Pulmonary artery endothelial cell (primary cell): ENCODE measurements around the gene MED26. TPM values are rescaled to one million over a fixed set of nuclear protein-coding genes. Genes with fewer than 3 reads are reported as not detected.
A peak's percentile ranks its signal among the peaks of the same experiment; 100 is the strongest.

Experiments
- DNase-seq: peaks from one replicate; pipeline ENCODE4 v3.0.0-alpha.2; 2011; ENCODE audit warnings: low read depth, low spot score
- total RNA-seq: library from RNA; depleted of rRNA; stranded (reverse); fragments of >200 nt; gene quantifications from 2 replicates; pipeline ENCODE4 v1.2.3, GENCODE V29; 2014

The MED26 gene
- total RNA-seq, 1 donor from 2014 or later, result 4.4 TPM

- DNase-seq, result no peak
These were observed 36.9 kb downstream of the MED26 start for GRCh38 chr19:16590876-16591802.

GRCh38 chr19:16589917-16590316 lies 38.1 kb downstream of the MED26 start:
- DNase-seq, result no peak

DNA sequence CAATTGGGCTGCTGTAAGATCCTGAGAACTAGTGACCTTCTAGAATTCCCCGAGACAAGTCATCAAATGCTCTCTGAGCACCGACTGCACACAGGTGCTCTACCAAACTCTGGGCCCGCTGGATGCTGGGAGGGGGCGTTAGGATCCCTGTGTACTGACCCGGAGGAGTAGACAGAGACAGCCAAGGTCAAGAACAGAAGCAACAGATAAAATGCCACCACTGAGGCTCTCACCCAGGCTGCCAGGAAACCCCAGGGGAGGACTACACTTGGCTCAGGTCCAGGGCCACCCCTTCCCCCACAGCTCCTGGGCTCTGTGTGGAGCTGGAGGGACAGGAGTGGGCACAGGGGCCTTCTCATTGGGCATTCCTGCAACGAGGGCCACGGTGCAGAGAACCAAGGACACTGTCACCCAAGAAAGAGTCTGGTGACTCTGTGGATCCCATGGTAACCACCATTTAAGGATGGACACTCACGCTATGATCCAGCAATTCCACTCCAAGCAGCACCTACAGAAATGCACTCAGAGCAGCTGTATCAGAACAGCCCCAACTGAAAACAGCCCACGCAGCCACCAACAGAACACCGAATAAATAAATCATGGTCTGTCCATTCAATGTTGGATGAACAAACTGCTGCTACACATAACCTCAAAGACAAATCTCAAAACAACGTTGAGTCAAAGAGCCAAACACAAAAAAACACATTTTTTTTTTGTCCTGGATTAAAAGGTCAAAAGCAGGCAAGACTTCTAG lies 39.0 kb downstream of the MED26 start:
- DNase-seq, result no peak

GRCh38 chr19:16587833-16588823 lies 39.9 kb downstream of the MED26 start:
- peak; percentile 26 for DNase-seq

DNA sequence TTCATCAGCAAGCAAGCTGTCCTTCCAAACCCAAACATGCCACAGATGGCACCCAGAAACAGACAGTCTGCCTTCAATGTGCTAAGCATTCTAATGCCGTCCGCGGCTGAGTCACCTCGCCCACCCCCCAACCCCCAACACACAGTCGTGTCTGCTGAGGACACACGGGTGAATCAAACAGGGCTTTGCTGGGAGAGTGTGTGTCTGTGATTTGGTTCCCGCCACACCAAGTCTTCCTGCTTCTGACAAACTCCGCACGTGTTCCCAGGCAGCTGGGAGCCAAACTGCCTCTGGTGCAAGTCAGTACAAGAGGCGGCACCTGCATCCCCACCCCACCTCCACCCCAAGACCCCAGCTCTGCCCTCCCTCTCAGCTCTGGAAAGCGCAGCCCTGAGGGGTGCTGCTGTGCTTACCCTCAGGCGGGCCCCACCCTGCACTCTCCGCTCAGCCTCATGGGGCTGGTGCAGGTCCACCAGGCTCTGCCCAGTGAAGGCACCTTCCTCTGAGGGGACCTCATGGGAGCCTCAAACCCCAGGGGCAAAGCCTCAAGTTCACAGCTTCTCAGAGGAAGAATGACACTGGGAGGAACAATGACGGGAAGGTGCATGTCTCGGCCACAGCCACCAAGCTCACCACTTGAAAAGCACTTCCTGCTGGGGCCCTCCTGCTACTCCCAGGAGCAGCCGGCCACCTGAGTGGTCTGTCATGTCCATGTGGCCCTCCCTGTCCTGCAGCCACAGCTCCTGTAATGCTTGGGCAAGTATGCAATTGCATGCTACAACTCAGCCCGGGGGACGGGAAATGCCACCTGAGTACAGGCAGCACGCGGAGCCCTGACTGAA lies 40.8 kb downstream of the MED26 start:
- no peak for DNase-seq

GRCh38 chr19:16586477-16586871 lies 41.5 kb downstream of the MED26 start:
- no peak for DNase-seq

- no peak for DNase-seq
These were observed 42.1 kb downstream of the MED26 start for GRCh38 chr19:16585808-16586476.

- no peak for DNase-seq
These were observed 42.8 kb downstream of the MED26 start for GRCh38 chr19:16585094-16585801.

GRCh38 chr19:16584248-16585093 lies 43.5 kb downstream of the MED26 start:
- peak; percentile 19 for DNase-seq

DNA sequence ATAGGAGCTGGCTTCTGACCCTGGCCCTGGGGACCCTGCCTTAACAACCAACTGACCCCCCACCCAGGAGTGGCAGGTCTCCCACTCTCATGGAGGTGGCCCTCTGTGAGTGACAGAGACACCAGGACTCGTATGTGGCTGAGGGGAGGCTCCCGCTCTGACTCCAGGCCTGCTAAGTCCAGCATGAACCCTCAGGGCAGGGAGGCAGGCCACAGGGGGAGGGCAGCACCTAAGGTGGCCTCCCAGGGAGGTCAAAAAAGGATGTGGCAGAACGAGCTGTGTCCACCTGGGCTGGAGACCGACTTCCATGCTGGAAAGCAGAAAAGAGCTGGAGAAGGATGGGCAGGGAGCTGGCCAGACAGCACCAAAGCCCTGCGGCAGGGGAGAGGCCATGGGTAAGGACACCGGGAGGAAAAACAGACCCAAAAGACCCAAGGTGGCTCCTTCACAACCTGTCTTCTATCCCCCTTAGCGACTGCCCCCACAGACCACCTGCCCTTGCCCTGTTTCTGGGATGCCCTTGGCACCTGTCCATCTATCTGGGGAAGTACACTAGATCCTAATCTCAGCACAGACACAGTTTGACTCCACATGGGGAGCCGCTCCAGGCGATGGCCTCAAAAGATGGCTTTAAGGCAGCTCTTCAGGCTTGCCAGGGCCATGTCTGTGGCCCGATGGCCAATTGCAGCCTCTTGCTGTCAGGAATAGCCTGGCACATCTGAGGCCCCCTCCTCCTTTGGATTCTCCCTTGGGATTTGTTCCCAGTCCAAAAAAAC lies 45.3 kb downstream of the MED26 start:
- no peak for DNase-seq

DNA sequence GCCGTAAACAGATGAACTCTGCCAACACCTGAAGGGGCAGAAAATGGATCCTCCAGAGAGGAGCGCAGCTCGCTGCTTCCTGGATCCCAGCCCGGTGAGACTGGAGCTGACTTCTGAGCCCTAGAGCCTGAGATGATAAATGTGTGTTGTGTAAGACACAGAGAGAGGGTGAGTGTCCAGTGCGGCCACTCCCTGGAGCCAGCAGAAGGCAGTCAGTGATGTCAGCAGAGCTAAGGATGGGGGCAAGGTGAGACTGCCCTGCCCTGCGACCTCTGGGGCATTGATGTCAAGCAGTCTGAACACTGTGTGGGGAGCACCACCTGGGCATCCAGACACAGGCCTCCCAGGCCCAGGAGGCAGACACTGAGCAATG lies 46.0 kb downstream of the MED26 start:
- no peak for DNase-seq

DNA sequence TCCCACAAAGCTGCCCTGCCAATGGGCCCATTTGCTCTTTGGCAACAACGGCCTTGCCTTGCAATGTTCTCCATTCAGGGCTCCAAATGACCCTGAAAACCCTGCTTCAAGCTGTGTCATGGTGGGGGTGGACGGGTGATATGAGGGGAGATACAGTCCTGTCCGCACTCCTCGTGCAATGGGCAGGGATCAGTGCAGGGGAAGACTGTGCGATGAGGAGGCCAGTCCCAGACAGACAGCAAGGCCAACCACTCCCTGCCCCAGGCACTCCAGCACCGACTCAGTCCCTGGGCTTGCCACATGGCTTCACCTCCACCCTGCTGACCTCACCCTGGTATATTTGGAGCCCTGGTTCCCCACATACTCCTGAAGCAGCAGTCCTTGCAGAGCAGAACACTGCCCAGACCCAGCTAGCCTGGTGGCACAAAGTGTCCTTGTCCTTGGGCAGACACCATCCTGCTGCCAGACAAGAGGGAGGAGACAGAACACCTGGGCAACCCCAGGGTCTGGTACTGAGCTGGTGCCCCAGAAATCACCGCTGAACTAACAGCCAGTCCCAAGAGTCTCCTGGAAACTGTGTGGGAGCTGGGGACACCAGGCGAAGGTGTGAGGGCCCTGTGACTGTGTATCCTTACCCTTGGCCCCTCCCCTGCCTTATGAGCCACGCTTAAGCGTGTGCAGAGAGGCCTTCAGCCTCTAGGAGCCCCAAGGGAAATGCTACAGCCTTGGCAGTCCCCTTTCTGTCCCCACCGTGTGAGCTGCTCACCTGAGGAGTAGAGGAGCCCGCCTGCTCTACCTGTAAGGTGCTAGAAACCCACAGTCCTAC lies 46.6 kb downstream of the MED26 start:
- DNase-seq, result no peak

DNA sequence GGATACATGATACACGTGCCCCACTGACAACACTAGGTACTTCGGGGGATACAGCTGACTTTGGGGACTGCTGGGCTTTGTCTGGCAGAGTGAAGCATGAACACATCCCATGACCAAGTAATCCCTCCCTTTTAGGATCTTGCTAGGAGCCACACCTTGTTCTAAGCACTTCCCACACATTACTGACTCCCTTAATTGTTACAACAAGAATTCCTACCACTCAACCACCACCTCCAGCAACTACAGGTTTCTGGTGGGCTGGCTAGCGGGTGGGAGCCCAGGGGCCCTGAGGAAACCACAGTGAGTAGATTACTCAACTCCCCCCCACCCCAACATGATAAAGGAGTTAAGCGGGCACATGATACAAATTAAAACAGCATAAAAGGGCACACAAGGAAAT lies 48.6 kb downstream of the MED26 start:
- no peak for DNase-seq

DNA sequence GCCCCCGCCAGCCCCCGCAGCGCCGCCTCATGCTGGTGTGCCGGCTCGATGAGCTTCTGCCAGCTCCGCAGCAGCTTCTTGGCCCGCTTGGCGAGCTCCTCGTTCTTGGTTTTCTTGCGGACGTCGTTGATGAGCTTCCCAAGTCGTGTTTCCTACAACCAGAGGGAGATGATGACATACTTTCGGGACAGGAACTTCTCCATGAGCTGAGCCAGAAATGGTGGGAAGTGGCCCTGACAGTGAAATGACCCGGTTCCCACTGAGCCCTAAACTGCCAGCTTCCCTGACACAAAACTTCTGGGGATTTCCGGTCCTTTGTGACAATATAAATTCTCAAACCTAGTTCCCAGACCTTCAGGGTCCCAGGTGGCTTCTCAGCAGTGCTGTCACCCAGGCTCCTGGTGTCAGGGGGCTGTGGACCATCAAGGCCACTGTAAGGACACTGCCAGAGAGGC lies 50.4 kb downstream of the MED26 start:
- DNase-seq, result no peak

DNA sequence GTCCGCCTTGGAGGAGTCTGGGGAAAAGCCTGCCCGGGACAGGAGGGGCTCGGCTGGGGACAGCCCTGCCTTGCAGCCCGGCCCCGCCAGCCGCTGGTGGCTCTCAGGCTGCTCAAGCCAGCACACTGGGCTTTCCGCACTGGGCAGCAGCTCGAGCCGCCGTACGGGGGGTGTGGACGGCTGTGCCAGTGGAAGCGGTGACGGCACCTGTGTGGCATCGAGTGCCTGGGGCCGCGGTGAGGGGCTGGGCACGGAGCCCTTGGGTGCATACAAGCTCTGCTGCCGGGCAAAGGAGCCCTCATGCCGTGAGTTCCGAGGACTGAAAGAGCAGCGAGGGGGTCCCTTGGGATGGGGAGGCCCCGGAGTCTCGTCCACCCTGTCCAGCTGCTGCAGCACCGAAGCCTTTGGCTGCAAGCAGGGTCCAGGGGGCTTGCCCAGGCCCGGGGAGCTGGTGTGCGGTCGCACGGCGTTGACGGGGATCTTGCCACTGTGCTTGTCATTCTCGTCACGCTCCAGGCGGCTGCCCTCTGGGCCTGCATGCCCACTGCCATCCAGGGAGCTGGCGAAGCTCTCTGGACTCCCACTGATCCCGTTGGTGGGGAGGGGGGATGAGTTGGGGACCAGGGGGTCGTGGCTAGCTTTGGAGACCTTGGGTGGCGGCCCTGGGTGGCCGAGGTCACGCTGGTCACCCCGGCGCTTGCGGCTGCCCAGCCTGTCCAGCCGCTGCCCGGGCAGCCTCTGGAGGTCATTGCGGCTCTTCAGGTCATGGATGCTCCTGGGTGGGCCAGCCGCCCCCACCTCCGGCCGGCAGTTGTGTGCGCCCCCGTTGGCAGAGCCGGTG lies 51.1 kb downstream of the MED26 start:
- DNase-seq, result no peak
